Gastroesophageal sphincter (tissue), 4 donors: ENCODE results near the gene PCDH9. TPM values are rescaled to one million over a fixed set of nuclear protein-coding genes. Genes with fewer than 3 reads are reported as not detected.

ENCODE experiments used
- ATAC-seq: fragments of 150-250 bp; one replicate; pipeline ENCODE4 v1.9.1; 2016; ENCODE audit warnings: mild to moderate bottlenecking, moderate library complexity
- H3K27ac ChIP-seq, 4 donors: fragments of 200-600 bp; sonication (generic) in 3 of 4; 1 replicate in 3 of 4; 2 replicates in 1 of 4; pipeline ENCODE4 v1.5.1; 2016 to 2019
- H3K27me3 ChIP-seq: fragments of 200-600 bp; sonication (generic); one replicate; pipeline ENCODE4 v1.5.1; 2019
- H3K36me3 ChIP-seq, 2 donors: fragments of 200-600 bp; sonication (generic); one replicate each; pipeline ENCODE4 v1.5.1; 2019; ENCODE audit warnings: control low read depth in 1 of 2
- H3K4me1 ChIP-seq, 3 donors: fragments of 200-600 bp; sonication (generic); 1 replicate in 2 of 3; 2 replicates in 1 of 3; pipeline ENCODE4 v1.5.1; 2016 to 2019; ENCODE audit warnings: control low read depth in 2 of 3
- H3K4me3 ChIP-seq, 2 donors: fragments of 200-600 bp; sonication (generic); one replicate each; pipeline ENCODE4 v1.5.1; 2019; ENCODE audit warnings: mild to moderate bottlenecking in 1 of 2, moderate library complexity in 1 of 2
- H3K9me3 ChIP-seq, 3 donors: fragments of 200-600 bp; sonication (generic); one replicate each; pipeline ENCODE4 v1.5.1; 2017 to 2019; ENCODE audit warnings: control low read depth in 2 of 3
- CTCF ChIP-seq, 4 experiments: fragments of 200-600 bp in 2 of 4; fragments of 450-650 bp in 2 of 4; sonication (generic) in 1 of 4; IDR thresholded peaks; one replicate each; pipeline ENCODE4 v1.5.1; 2017 to 2019; ENCODE audit warnings: antibody characterized with exemption in 4 of 4, mild to moderate bottlenecking in 2 of 4, moderate library complexity in 2 of 4
- EP300 ChIP-seq: sonication (generic); formaldehyde crosslinking; IDR thresholded peaks from one replicate; pipeline ENCODE4 v1.6.1; 2017; ENCODE audit warnings: antibody characterized with exemption, mild to moderate bottlenecking
- POLR2A ChIP-seq, 2 donors: fragments of 450-650 bp; IDR thresholded peaks; one replicate each; pipeline ENCODE4 v1.6.1; 2017; ENCODE audit warnings: antibody characterized with exemption in 2 of 2, mild to moderate bottlenecking in 2 of 2, moderate library complexity in 1 of 2
- POLR2AphosphoS5 ChIP-seq: sonication (generic); formaldehyde crosslinking; IDR thresholded peaks from one replicate; pipeline ENCODE4 v1.6.1; 2017; ENCODE audit warnings: antibody characterized with exemption
- WGBS, 2 donors: methylation state at CpG; one replicate each; pipeline ENCODE4 v1.1.5; 2018; ENCODE audit warnings: low coverage in 1 of 2; 5-methylcytosine and 5-hydroxymethylcytosine counted together
- total RNA-seq, 4 donors: library from RNA; depleted of rRNA; stranded (reverse); fragments of >200 nt; gene quantifications; one replicate each; pipeline ENCODE4 v1.1.0, GENCODE V29; 2016

The PCDH9 gene
- total RNA-seq, 4 donors from 2014 or later: 52.9 to 141 (median 56.5) TPM

GRCh38 chr13:67238277-67238859 is 8.2 kb upstream of the PCDH9 start:
- no peak for ATAC-seq
- peaks cover 0 to 13% (median 0%) of the 10 kb centered on the region in 3 donors for H3K4me1 ChIP-seq

GRCh38 chr13:67235265-67235664 is 5.1 kb upstream of the PCDH9 start:
- no peaks in the 10 kb centered on the region for H3K27me3 ChIP-seq
- H3K36me3 ChIP-seq: no peaks in the 10 kb centered on the region
- peak overlapping the region; percentile 40 to 96 (median 92) for H3K27ac ChIP-seq
- H3K4me1 ChIP-seq: peaks cover 0 to 26% (median 0%) of the 10 kb centered on the region in 3 donors
- no peaks in the 10 kb centered on the region for H3K9me3 ChIP-seq
- H3K4me3 ChIP-seq: no peak overlapping the region
- TF ChIP-seq POLR2AphosphoS5: no peak
- 56 to 61% methylated on average over 2 of the region's 2 CpGs for WGBS, 2 donors
- no peak for ATAC-seq

More at GRCh38 chr13:67238277-67238859, 8.2 kb upstream of the PCDH9 start:
- Histone ChIP-seq H3K27me3 (no peaks in the 10 kb centered on the region), H3K9me3 (no peaks in the 10 kb centered on the region), H3K36me3 (no peaks in the 10 kb centered on the region), H3K4me3 (no peak overlapping the region), H3K27ac (no peak overlapping the region)
- TF ChIP-seq CTCF (IDR thresholded peaks at IDR 0.05) (peak; percentile 68 to 79 (median 74)), POLR2A (IDR thresholded peaks at IDR 0.05) (no peak), POLR2AphosphoS5 (no peak)

GRCh38 chr13:67232384-67232783 is 2.2 kb upstream of the PCDH9 start:
- no peaks in the 10 kb centered on the region for H3K36me3 ChIP-seq
- H3K27ac ChIP-seq: peak overlapping the region; percentile 78 to 96 (median 92)
- TF ChIP-seq EP300 (no peak), CTCF (IDR thresholded peaks at IDR 0.05) (no peak), POLR2AphosphoS5 (no peak), POLR2A (IDR thresholded peaks at IDR 0.05) (no peak)
- no peaks in the 10 kb centered on the region for H3K27me3 ChIP-seq
- WGBS, 2 donors: 53 to 69% methylated on average over 5 of the region's 5 CpGs
- ATAC-seq: no peak
- no peaks in the 10 kb centered on the region for H3K9me3 ChIP-seq
- peaks cover 0 to 48% (median 0%) of the 10 kb centered on the region in 3 donors for H3K4me1 ChIP-seq
- H3K4me3 ChIP-seq: peak overlapping the region; percentile 83 to 88

- WGBS, 2 donors: 2 to 4% methylated on average over 11 of the region's 11 CpGs
- ATAC-seq: no peak
- Histone ChIP-seq H3K4me1 (peaks cover 0 to 57% (median 0%) of the 10 kb centered on the region in 3 donors), H3K27me3 (no peaks in the 10 kb centered on the region), H3K27ac (peak overlapping the region; percentile 89 to 96 (median 94)), H3K4me3 (peak overlapping the region; percentile 83 to 88), H3K9me3 (no peaks in the 10 kb centered on the region), H3K36me3 (no peaks in the 10 kb centered on the region)
- no peak for TF ChIP-seq EP300
- no peak for TF ChIP-seq CTCF (IDR thresholded peaks at IDR 0.05)
- TF ChIP-seq POLR2A (IDR thresholded peaks at IDR 0.05): peak in 1 of 2 donors; percentile 6
- no peak for TF ChIP-seq POLR2AphosphoS5
Observed at GRCh38 chr13:67231289-67232000, 1.3 kb upstream of the PCDH9 start.

DNA sequence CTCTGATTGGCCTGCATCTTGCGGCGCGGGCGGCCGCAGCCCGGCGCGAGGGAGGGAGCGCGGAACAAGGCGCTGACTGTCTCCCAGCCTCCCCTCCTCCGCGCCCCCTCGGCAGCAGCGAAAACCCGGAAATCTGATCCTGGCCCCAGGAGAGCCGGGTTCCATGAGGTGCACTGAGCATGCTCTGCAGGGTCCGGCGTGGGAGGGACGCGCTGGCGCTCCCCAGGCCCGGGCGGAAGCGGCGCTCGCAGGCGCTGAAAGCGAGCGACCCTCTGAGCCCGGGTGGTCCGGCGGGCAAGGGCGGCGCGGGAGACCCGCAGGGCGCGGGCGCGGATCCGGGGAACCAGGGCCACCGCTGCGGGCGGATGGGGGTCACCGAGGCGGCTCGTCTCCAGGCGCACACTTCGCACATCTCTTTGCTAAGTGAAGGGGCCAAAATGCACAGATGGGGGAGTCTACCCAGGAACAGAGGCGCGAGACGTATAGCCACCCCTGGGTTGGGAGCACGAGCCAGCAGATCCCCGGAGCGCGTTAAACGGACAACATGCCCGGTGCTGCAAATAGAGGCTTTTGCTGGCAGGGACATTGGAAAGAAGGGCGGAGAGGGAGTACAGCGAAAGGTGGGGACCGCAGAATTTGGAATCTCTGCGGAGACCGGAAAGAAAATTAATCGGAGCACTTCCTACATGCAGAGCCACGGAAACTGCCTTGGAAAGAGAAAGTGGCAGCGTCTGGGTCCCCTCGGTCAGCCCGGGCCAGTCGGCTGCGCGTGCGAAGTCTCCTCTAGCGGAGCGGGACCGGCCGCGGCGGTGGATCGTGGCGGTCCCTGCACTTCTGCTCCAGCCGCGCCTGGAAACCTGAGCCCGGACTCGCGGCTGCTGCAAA is 510 bp upstream of the PCDH9 start:
- peak overlapping the region; percentile 83 to 88 for H3K4me3 ChIP-seq
- no peaks in the 10 kb centered on the region for H3K9me3 ChIP-seq
- H3K36me3 ChIP-seq: no peaks in the 10 kb centered on the region
- no peaks in the 10 kb centered on the region for H3K27me3 ChIP-seq
- peak in 1 of 4 experiments; percentile 7 for TF ChIP-seq CTCF (IDR thresholded peaks at IDR 0.05)
- TF ChIP-seq POLR2A (IDR thresholded peaks at IDR 0.05): peak; percentile 60 to 71
- TF ChIP-seq POLR2AphosphoS5: peak; percentile 54
- no peak for TF ChIP-seq EP300
- H3K27ac ChIP-seq: peak overlapping the region; percentile 89 to 96 (median 94)
- ATAC-seq: peak; percentile 97
- WGBS, 2 donors: 0 to 1% methylated on average over 16 to 18 of the region's 86 CpGs
- H3K4me1 ChIP-seq: peaks cover 0 to 65% (median 0%) of the 10 kb centered on the region in 3 donors
